ENCODE measurements around the gene UBD. TPM values are rescaled to one million over a fixed set of nuclear protein-coding genes. Genes with fewer than 3 reads are reported as not detected.

UBD gene
- total RNA-seq, 1 experiment from 2014 or later: not detected

DNA sequence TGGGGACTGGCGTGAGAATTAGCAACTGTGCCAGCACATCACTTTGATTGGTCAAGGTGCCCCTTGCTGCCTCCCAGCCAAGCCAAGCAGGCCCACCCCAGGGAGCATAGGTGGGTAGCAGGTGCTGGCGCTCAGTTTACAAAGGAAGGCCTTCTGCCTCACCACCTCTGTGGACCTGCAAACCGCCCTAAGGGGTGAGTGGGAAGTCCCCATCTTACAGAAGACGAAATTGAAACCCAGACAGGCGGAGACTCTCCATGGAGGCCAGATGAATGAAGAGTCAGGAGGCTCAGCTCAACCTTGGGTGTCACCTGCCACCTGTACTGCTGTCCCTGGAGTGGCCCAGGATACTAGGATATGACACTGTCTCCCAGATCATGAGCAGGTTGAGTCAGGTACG, 50.3 kb downstream of the UBD start:
- Histone ChIP-seq H2BK15ac (ENCODE audit: low read depth, low read length) (no peak overlapping the region), H3T11ph (ENCODE audit: low read length) (no peak overlapping the region), H3K9me3 (ENCODE audit: control insufficient read depth, low read depth, low read length) (no peaks in the 10 kb centered on the region), H2AFZ (ENCODE audit: low read length) (no peak overlapping the region), H2AK5ac (ENCODE audit: insufficient read length, low read length) (no peak overlapping the region), H3K18ac (ENCODE audit: insufficient read length, low read depth, low read length) (no peak overlapping the region), H2BK120ac (ENCODE audit: low read depth, low read length, poor library complexity, severe bottlenecking) (no peak overlapping the region), H3K23ac (ENCODE audit: insufficient read length, low read depth, low read length) (no peak overlapping the region), H4K5ac (ENCODE audit: insufficient read length, low read depth, low read length) (no peak overlapping the region), H3K4me1 (ENCODE audit: insufficient read depth, low read length) (no peaks in the 10 kb centered on the region), H2BK20ac (ENCODE audit: low read depth, low read length, poor library complexity, severe bottlenecking) (no peak overlapping the region), H4K20me1 (ENCODE audit: control insufficient read depth, insufficient read depth, insufficient read length) (no peaks in the 10 kb centered on the region), H3K27me3 (ENCODE audit: insufficient read depth, low read length) (no peaks in the 10 kb centered on the region), H4K91ac (ENCODE audit: insufficient read length, low read depth, low read length) (no peak overlapping the region), H3K4ac (ENCODE audit: low read depth, low read length) (no peak overlapping the region), H2BK5ac (ENCODE audit: insufficient read length, low read length) (no peak overlapping the region), H3K27ac (ENCODE audit: insufficient read length, low read depth, low read length) (no peak overlapping the region), H3K79me1 (ENCODE audit: insufficient read depth, low read depth, low read length, poor library complexity, severe bottlenecking) (no peaks in the 10 kb centered on the region), H3K23me2 (ENCODE audit: insufficient read length, low read depth, low read length, poor library complexity, severe bottlenecking) (no peaks in the 10 kb centered on the region), H2BK12ac (ENCODE audit: insufficient read length, low read depth, low read length) (no peak overlapping the region), H3K9ac (ENCODE audit: extremely low read depth, insufficient read length, low read length) (no peak overlapping the region), H4K8ac (replicated peaks; ENCODE audit: insufficient read length, low read depth, low read length) (no peak overlapping the region), H3K79me2 (ENCODE audit: insufficient read depth, low read length) (no peaks in the 10 kb centered on the region), H3K4me2 (ENCODE audit: insufficient read depth, insufficient read length, low read length) (no peak overlapping the region), H3K56ac (ENCODE audit: insufficient read length, low read depth, low read length) (no peak overlapping the region), H3K14ac (ENCODE audit: insufficient read depth, low read length) (no peak overlapping the region)
- Mint-ChIP-seq H3K27ac (no peak overlapping the region; a peak in 1 of 7 replicates), H3K27me3 (ENCODE audit: low read depth) (peaks cover 7% of the 10 kb centered on the region), H3K9me3 (no peaks in the 10 kb centered on the region; a peak in 1 of 5 replicates), H3K36me3 (ENCODE audit: insufficient read depth in 1 of 3, low read depth in 3 of 3) (no peaks in the 10 kb centered on the region), H3K4me3 (no peak overlapping the region), H3K4me1 (peaks cover 4 to 13% of the 10 kb centered on the region in 2 experiments)
- peak; percentile 6 for DNase-seq
- TF ChIP-seq, protein P1, sequence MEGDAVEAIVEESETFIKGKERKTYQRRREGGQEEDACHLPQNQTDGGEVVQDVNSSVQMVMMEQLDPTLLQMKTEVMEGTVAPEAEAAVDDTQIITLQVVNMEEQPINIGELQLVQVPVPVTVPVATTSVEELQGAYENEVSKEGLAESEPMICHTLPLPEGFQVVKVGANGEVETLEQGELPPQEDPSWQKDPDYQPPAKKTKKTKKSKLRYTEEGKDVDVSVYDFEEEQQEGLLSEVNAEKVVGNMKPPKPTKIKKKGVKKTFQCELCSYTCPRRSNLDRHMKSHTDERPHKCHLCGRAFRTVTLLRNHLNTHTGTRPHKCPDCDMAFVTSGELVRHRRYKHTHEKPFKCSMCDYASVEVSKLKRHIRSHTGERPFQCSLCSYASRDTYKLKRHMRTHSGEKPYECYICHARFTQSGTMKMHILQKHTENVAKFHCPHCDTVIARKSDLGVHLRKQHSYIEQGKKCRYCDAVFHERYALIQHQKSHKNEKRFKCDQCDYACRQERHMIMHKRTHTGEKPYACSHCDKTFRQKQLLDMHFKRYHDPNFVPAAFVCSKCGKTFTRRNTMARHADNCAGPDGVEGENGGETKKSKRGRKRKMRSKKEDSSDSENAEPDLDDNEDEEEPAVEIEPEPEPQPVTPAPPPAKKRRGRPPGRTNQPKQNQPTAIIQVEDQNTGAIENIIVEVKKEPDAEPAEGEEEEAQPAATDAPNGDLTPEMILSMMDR (conservative IDR thresholded peaks at IDR 0.05): no peak
- WGBS (ENCODE audit: extremely low coverage, insufficient read length, low lambda C conversion rate): no CpG with 5 or more reads among the region's 6 CpGs

Measured in H9 (cell line).